ENCODE data around the gene PCSK5.

Gene PCSK5

GRCh38 chr9:75974016-75974766 is 83.7 kb downstream of the PCSK5 start:
- DNase-seq: no peak

GRCh38 chr9:75975071-75975470 is 84.6 kb downstream of the PCSK5 start:
- no peak for DNase-seq

- no peak for DNase-seq
Measured at GRCh38 chr9:75976549-75976948, 86.1 kb downstream of the PCSK5 start.

- DNase-seq: peak in 1 of 2 experiments; percentile 3
Measured at GRCh38 chr9:75979362-75979761, 88.9 kb downstream of the PCSK5 start.

- DNase-seq: no peak
Measured at GRCh38 chr9:75983319-75984045, 93.0 kb downstream of the PCSK5 start.

GRCh38 chr9:75985515-75985914 is 95.0 kb downstream of the PCSK5 start:
- DNase-seq: no peak

GRCh38 chr9:75988663-75989062 is 98.2 kb downstream of the PCSK5 start:
- DNase-seq: no peak

GRCh38 chr9:75990156-75990555 is 99.7 kb downstream of the PCSK5 start:
- DNase-seq: no peak

- no peak for DNase-seq
Measured at GRCh38 chr9:75990576-75991304, 100.3 kb downstream of the PCSK5 start.

GRCh38 chr9:75992482-75993206 is 102.2 kb downstream of the PCSK5 start:
- no peak for DNase-seq

GRCh38 chr9:75993434-75993833 is 103.0 kb downstream of the PCSK5 start:
- DNase-seq: no peak

- DNase-seq: no peak
Measured at GRCh38 chr9:75995066-75995465, 104.6 kb downstream of the PCSK5 start.

- DNase-seq: no peak
Measured at GRCh38 chr9:75996726-75997125, 106.3 kb downstream of the PCSK5 start.

- DNase-seq: no peak
Measured at GRCh38 chr9:75997206-75997605, 106.7 kb downstream of the PCSK5 start.

- DNase-seq: no peak
Measured at GRCh38 chr9:75998096-75998780, 107.8 kb downstream of the PCSK5 start.

- no peak for DNase-seq
Measured at GRCh38 chr9:76001459-76001858, 111.0 kb downstream of the PCSK5 start.

GRCh38 chr9:76003041-76003440 is 112.6 kb downstream of the PCSK5 start:
- DNase-seq: no peak

GRCh38 chr9:76004526-76004925 is 114.1 kb downstream of the PCSK5 start:
- DNase-seq: no peak

- DNase-seq: no peak
Measured at GRCh38 chr9:76007935-76008334, 117.5 kb downstream of the PCSK5 start.

- DNase-seq: no peak
Measured at GRCh38 chr9:76013809-76014208, 123.3 kb downstream of the PCSK5 start.

GRCh38 chr9:76018235-76018634 is 127.8 kb downstream of the PCSK5 start:
- DNase-seq: no peak

- no peak for DNase-seq
Measured at GRCh38 chr9:76018761-76019160, 128.3 kb downstream of the PCSK5 start.

Measured in NCI-H1930 (cell line).